ENCODE measurements around the gene GNB5.
"Not testable (repeated sequence)": the region's sequence is repeated elsewhere in the genome, so short reads cannot be mapped to it uniquely, and the experiment has no call there.

The GNB5 gene

DNA sequence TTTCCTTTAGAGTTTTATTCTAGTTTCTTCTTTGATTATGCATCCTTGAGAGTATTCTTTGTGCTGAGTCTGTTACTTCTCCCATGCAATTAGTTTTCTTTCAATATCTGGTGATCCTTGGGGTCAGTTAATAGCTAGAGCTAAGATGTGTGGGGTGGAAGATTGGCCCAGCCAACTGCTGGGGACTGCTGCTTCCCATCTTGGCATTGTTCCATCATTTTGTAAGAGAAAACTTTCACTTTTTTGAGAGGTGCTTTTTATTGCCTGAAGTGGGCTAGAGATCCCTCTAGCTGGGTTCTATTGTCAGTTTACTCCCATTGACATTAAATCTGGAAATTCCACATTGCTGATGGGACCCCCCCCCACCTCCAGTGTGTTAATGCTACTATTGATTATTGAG lies 94.0 kb downstream of the GNB5 start:
- in situ Hi-C loops (cut with HindIII; ENCODE audit: low sequenced_read_pairs) = no loop called here

GRCh38 chr15:52096536-52096935 lies 94.7 kb downstream of the GNB5 start:
- in situ Hi-C loops (cut with HindIII; ENCODE audit: low sequenced_read_pairs) = not testable (repeated sequence)

- in situ Hi-C loops (cut with HindIII; ENCODE audit: low sequenced_read_pairs) = no loop called here
These were observed 95.5 kb downstream of the GNB5 start for GRCh38 chr15:52095597-52096262.

GRCh38 chr15:52094811-52095584 lies 96.2 kb downstream of the GNB5 start:
- in situ Hi-C loops (cut with HindIII; ENCODE audit: low sequenced_read_pairs) = no loop called here

- in situ Hi-C loops (cut with HindIII; ENCODE audit: low sequenced_read_pairs) = no loop called here
These were observed 97.4 kb downstream of the GNB5 start for GRCh38 chr15:52093539-52094510.

DNA sequence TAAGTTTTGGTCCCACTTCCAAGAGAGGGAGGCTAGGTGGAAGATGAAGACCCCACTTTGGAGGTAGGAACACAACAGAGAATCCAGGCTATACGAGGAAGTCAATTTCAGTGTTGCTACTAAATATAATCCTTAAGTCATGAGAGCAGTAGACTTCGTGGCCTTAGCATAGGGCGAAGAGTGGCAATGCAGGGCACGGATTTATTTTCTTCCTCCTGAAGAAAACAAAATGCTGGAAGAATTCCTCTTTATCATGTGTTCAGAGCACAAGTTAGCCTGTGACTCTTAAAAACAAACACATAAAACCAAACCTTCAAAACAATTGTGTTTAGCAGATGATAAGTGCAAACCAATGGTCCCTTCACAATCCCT lies 98.0 kb downstream of the GNB5 start:
- in situ Hi-C loops (cut with HindIII; ENCODE audit: low sequenced_read_pairs) = no loop called here

DNA sequence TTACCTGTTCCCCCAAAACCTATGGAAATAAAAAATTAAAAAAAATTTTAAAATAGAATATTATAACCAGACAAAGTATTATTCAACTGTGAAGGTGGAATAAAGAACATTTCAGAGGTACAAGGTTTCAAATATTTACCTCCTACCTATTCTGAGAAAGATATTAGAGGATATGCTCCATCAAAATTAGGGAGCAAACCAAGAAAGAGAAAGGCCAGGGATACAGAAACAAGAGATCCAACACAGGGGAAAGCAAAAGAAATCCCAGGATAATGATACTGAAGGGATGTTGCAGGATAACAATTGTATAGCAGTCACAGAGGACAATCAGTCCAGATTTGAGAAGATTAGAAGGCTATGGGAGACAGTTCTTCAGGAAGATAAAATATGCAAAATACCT lies 101.0 kb downstream of the GNB5 start:
- in situ Hi-C loops (cut with HindIII; ENCODE audit: low sequenced_read_pairs) = no loop called here

DNA sequence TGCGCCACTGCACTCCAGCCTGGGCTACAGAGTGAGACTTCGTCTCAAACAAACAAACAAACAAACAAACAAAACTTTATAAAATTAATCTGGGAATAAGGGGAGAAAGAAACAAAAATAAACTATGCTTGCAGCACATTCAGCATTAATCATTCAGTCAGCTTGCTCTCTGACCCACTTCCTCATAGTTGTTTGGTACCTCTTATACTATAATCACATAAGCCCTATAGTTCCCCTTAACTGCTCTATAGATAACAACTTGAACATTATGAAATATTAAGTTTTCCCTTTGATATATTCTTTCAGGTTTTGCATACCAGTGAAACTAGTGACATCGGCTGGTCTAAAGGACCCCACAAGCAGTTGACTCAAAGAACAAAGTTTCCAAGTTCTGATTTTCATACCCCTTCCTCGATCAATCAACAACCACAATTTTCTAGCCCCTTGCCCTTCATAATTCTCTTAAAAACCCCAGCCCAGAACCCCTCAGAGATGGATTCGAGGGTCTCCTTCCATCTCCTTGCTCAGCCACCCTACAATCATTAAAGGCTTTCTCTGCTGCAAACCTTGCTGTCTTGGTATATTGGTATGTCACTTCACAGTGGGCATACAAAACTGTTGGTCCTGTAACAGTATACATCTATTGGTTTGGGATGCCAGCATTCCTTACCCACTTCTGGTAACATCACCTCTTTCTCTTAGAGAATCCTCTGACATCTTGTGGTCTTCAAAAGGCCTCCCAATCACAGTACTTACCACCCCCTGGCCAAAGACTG lies 105.0 kb downstream of the GNB5 start:
- in situ Hi-C loops (cut with HindIII; ENCODE audit: low sequenced_read_pairs) = loop anchor here (5.0 kb wide), 1 partner anchor 49 kb away; no protein-coding TSS in a partner anchor

DNA sequence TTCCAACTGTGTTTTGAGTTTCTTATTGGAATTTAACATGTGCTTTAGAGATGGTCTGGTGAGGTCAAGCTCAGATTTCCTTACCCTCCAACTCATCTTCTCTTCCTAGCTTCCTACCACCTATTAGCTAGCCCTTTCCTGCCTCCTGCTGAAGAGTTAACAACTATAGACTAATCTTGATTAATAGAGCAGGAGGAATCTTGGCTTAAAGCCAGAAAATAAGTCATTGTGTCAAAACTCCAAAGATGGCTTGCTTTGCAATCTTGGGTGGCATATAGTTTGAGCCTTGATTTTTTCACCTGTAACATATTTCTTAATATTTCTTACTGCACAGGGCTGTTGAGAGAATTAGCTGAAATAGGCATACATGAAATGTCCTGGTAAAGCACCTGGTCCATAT lies 105.9 kb downstream of the GNB5 start:
- in situ Hi-C loops (cut with HindIII; ENCODE audit: low sequenced_read_pairs) = loop anchor here (5.0 kb wide), 1 partner anchor 48 kb away; no protein-coding TSS in a partner anchor

DNA sequence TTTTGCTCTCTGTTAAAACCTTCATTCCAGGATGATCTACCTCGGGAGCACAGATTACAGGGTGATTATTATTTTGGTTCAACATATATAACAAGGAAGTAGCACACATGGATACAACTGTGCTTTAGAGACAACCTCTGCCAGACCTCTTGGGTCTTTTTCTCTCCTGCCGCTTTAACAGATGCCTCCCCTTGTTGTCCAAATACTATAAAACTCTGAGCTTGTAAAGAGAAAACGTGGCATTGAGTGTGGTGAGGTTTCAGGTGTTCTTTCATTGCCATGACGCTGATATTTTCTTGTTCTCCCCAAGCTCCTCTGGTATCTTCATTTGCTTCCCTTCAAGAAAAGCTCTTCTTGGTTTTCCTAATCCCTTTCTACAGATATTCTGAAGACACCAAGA lies 107.6 kb downstream of the GNB5 start:
- in situ Hi-C loops (cut with HindIII; ENCODE audit: low sequenced_read_pairs) = no loop called here

GRCh38 chr15:52083037-52083359 lies 108.2 kb downstream of the GNB5 start:
- in situ Hi-C loops (cut with HindIII; ENCODE audit: low sequenced_read_pairs) = not testable (repeated sequence)

DNA sequence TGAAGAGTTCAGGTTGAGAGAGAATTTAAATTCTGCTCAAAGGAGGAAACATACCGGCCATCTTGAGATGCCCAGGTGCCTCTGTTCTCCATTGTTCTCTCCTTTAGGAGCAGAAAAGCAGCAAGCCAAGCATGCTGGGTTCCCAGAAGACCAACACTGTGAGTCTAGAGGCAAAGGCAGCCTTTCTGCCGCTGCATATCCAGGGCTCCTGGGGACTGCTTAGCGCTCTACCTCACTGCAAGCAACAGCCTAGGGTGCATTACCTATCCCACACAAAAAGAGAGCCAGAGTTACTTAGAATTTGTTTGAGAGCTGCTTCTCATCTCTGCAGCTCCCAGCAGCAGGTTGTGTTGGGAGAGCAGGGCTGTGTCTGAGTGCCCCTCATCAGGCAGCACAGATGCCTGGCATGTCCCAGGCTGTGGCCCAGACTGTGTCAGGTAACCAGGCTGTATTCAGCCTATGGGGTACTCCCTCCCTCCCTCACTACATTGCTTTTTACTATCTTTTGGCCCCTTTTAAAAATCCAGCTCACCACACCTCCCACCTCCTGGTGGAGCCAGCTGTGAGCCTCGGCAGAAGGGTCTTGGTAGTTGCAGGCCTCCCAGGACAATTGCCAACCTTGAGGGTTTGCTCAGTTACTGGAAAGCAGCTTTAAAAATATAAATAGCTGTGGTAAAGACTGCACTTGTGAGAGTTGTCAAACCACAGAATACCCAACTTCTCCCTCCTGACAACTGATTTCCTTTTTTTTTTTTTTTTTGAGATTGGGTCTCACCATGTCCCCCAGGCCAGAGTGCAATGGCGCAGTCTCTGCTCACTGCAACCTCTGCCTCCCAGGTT lies 108.8 kb downstream of the GNB5 start:
- in situ Hi-C loops (cut with HindIII; ENCODE audit: low sequenced_read_pairs) = no loop called here

- in situ Hi-C loops (cut with HindIII; ENCODE audit: low sequenced_read_pairs) = no loop called here
These were observed 110.3 kb downstream of the GNB5 start for GRCh38 chr15:52080706-52081392.

DNA sequence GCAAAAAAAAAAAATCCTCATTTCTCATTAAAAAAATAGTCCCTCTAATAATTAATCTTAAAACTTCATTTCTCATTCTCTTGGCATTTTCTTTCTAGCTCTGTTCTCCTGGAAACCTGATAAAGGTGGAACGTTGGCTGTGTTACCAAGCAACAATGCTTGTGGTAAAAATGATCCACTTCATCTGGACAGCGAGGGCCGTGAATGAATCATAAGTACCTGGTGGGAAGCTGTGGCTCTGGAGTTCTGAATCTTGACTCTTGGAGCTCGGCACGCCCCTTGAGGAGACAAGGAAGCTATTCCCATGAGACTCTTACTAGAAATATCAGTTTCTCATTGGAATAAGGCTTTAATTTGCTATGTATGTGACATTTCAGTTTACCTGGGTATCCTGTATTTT lies 111.2 kb downstream of the GNB5 start:
- in situ Hi-C loops (cut with HindIII; ENCODE audit: low sequenced_read_pairs) = no loop called here

DNA sequence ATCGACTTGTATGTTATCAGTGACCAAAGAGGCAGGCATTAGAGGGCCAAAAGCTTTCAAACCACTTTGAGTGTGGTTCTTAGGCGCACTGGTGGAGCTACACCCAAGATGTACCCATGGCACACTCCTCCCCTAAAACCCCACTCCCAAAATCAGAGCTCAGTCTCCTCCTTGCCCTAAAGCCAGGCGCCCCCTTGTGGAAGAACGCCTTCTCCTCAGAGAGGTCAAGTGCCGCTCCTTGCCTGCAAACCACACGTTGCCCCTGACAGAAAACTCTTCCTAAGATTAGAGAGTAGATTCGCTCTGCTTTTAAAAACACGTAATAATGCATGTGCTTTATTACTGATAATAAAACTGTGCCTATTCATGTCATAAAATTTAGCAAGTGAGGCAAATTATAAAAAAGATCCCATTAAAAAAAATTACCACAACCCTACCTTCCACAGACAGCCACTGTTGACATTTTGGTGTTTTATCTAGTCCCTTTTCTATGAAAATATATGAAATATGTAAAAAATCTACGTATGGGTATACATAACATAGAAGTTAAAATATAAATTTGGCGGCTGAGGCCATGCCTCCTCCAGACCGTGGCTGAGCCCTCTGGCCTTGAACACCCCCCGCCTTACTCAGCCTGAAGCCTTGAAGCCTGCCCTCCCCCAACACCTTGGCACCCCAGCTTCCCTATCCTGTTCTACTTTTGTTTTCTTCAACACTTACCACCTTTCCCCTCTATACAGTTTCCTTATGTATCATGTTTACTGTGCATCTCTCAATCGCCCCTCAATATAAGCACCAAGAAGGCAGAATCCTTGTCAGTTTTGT lies 112.1 kb downstream of the GNB5 start:
- in situ Hi-C loops (cut with HindIII; ENCODE audit: low sequenced_read_pairs) = loop anchor here (5.0 kb wide), 1 partner anchor 97 kb away; no protein-coding TSS in a partner anchor

DNA sequence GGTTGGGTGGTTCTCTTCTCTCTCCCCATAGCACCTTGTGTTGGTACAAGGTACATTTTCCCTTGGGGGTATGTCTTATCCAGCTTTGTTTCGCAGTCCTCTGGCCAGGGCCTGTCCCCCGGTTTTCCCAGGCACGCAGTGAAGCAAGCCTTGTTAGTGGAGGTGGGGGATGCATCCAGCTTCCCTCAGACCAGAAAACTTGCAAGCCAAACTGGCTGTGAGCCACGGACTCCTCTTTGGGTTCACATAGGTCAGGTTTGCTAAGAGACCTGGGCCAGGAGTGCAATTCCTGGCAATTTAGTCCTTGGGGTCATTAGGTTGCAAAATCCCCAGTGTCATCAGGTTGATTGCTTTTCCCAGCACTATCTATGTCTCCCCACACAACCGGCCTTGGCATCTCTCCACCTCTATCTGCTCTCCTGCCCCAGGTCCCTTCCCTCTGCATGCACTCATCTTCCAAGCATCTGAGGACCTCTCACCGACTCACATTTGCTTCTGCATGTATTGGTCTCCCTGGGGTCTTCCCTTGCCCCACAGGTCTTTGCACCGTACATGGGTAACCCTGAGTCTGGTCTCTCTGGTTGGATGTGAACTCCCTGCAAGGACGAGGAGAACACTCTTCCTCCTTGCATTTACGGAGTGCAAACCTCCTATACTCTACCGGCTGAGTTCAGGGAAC lies 112.9 kb downstream of the GNB5 start:
- in situ Hi-C loops (cut with HindIII; ENCODE audit: low sequenced_read_pairs) = loop anchor here (5.0 kb wide), 1 partner anchor 96 kb away; no protein-coding TSS in a partner anchor
